AG08395 (cell line): ENCODE results near the gene JMY.

Source experiments
- DNase-seq: peaks from one replicate; pipeline ENCODE4 v3.0.0; 2012; ENCODE audit warnings: mixed read lengths, low spot score

Gene JMY, protein sequence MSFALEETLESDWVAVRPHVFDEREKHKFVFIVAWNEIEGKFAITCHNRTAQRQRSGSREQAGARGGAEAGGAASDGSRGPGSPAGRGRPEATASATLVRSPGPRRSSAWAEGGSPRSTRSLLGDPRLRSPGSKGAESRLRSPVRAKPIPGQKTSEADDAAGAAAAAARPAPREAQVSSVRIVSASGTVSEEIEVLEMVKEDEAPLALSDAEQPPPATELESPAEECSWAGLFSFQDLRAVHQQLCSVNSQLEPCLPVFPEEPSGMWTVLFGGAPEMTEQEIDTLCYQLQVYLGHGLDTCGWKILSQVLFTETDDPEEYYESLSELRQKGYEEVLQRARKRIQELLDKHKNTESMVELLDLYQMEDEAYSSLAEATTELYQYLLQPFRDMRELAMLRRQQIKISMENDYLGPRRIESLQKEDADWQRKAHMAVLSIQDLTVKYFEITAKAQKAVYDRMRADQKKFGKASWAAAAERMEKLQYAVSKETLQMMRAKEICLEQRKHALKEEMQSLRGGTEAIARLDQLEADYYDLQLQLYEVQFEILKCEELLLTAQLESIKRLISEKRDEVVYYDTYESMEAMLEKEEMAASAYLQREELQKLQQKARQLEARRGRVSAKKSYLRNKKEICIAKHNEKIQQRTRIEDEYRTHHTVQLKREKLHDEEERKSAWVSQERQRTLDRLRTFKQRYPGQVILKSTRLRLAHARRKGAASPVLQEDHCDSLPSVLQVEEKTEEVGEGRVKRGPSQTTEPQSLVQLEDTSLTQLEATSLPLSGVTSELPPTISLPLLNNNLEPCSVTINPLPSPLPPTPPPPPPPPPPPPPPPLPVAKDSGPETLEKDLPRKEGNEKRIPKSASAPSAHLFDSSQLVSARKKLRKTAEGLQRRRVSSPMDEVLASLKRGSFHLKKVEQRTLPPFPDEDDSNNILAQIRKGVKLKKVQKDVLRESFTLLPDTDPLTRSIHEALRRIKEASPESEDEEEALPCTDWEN

DNA sequence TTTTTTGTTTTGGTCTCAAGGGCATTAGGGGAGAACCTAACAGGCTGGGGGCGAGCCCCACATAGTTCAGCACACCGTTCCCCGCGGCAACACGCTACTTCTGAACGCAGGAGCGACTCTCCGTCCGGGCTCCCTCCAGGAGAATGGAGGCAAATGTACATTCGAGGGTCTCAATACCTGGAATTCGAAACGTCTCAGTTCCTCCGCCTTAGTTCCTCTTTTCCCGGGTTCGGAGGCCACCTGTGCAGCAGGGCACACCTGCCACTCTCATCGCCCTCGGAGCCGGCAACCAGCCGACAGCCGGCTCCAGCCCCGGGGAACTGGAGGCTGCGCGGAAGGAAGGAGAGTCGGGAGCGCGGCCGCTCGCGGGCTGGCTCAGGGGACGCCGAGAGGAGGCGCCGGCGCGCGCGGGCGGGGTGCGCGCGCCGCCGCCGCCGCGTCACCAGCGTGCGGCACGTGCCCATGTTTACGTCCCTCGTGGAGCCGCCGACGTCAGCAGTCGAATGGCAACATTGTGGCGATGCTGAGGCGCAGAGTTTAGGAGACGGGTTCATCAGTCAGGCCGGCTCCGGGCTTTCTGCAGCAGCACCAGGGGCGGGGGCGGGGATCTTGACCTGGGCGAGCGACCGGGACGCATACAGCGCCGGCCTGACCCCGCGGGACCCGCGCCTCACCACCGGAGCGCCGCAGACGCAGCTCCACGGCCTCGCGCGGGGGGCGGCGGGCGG, at the start of gene JMY:
Gene JMY, plus strand, starts transcription at position 498 of the 728 bp plus-strand sequence. CDS start 520 bp downstream, outside the sequence.
- DNase-seq, result peak; percentile 94

DNA sequence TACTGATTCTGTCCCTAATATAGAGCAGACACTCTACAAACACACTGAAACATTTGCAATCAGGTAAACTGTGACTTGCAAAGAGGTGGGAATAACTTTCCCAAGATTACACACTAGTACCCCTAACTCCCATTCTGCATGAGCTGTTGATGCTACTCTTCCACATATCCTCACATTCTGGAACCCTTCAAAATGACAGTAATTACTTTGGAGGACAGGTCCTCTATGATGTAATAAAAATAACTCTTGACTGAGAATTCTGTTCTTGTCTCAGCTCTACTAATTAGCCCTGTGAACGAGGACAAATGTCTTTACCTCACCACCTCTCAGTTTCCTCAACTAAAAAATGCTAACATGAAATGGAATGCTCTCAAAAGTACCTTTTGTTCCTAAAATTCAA, 49.5 kb upstream of the JMY start:
- DNase-seq, result no peak

DNA sequence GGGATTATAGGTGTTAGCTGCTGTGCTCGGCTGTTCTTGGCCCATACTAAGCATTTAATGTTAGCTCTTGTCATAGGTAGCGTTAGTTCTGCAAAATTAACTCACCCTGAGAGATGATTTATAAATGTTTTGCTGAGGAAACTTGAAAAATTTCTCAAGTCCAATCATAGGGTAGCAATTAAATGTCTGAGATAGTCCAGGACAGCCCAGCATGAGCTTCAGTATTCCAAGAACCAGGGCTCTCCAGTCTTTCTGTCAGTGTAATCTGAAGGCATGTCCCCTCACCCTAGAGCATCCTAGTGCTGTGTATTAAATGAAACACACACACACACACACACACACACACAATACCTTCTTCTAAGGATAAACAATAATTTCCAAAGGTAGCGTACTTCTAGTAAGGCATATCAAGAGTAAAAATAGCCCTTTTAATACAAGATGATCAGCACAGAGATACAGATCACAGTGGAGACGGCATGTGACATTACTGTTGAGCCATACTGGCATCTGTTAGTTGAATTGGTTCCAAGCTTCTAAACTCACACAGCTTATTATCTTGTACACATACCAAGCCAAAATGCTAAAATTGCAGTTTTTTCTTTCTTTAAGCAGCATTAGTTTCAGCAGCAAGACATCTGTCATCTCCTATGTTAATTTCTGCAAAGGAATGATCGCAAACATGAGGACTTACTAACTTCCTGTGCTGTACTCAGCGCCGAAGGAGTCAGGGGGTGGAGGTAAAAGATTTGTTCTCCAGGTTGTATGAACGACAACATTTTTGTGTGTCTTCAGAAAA, 46.3 kb upstream of the JMY start:
- DNase-seq, result peak; percentile 5

DNA sequence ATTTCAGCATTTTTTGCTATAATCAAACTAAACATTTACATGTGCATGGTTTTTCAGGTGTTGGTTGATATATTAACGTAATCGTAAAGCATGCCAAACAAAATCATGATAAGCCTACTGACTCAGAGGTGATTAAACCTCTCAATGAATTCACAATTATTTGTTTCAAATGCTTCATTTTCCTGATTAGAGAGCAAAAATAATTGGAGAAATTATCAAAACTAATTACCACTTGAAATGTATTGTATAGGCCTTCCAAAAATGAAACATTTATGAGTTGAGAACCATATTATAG, 45.7 kb upstream of the JMY start:
- no peak for DNase-seq

DNA sequence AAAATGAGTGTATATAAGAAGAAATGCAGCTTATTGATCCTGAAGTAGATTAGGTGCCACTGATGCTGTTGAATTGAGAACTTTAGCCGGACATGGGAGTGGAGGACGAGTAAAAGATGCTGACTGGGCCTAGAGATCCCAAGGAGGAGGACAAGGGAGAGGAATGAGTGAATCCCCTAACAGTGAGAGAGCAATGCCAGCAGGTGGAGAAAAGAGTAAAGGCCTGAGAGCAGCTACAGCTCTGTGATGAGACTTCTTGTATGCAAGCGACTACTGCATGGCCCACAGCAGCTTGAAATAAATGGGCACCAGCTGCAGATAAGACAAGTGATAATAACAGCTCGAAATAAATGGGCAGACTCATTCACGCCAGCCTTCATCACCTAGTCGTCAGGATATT, 44.5 kb upstream of the JMY start:
- no peak for DNase-seq

DNA sequence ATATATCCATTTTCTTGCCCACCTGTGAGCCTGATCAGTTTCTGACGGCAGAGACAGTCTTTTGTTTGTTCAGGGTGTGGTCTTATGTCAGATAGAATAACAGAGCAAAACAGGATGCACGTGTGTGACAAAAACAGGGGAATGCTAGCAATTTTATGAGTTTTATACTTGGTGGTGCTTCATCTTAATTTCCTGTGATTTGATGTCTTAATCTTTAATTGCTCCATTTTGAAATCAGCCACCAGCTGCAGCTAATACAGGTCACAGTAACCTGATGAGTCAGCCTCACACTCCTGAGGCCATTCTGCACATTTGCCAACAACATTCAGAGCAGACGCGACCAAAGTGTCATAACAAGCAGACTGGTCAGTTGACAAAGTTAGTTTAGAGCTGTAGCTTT, 42.3 kb upstream of the JMY start:
- DNase-seq, result peak; percentile 11

DNA sequence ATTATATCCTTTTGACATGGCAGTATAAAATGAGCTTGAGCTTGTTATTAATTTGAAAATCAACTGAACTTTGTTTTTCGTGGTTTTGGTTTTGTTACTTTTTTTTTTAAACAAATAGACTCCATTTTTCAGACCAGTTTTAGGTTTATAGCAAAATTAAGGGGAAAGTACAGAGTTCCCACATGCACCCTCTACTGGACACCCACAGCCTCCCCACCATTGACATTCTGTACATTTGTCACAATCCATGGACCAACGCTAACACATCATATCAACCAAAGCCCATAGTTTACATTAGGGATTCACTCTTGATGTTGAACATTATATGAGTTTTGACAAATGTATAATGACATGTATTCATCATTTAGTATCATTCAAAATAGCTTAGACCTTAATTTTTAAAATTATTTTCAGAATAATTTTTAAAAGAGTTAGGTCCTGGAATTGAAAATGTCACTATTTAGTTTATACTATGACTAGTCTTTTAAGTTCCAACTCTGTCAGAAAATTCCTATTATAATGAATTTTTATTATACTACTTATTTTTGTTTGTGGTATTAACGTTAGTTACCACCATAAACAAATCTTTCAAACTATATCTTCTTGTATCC, 35.3 kb upstream of the JMY start:
- peak; percentile 14 for DNase-seq

DNA sequence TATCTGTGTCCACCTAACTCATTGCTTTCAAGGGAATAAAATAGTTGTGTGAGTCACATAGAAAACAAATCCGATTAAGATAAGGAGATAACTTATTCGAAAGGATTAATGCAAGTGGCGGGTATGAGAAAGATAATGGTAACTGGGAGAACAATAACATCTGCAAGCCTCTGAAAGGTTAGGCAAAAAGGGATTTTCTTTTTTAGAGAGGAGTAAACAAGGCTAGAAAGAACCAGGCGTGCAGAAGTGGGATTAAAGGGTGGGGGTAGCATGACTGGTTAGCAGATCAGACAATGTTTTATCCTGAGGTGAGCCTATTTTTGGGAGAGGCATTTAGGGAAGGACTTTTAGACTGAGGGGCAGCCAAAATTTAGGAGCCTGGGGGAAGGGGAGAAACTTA, 34.7 kb upstream of the JMY start:
- DNase-seq, result no peak

DNA sequence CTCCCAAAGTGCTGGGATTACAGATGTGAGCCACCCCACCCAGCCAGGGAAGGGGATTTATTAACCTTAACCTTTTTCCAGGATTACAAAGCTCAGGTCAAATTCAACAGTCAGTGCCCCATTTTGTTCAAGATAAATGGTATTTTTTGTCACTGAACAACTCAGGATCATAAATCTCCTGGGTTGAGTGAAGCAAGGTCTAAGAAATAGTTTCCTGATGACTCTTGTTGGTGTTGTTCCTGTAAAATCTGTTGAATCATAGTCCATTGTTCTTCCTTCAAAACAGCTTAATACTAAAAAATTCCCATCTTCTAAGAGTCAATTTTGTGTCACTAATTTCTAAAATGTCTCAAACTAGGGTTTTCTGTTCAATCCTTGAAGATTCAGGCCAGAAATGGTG, 33.9 kb upstream of the JMY start:
- peak; percentile 81 for DNase-seq

DNA sequence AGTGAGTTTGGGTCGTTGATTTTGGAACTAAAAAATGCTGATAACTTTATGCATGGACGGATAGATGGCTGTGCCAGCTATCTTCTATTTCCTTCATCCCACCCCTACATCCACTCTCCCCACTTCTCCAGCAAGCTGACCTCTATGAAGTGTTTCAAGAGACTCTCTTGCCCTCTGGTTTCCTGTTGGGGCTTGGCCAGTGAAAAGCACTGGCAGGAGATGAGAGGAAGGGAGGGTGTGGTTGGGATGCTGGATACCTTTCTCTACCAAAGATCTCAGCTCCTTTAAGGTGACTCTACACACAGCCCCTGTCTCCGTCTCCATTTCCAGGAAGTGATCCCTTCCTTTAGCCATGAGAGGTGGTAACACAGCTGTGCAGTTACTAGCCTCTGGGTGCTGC, 30.0 kb upstream of the JMY start:
- DNase-seq, result no peak

DNA sequence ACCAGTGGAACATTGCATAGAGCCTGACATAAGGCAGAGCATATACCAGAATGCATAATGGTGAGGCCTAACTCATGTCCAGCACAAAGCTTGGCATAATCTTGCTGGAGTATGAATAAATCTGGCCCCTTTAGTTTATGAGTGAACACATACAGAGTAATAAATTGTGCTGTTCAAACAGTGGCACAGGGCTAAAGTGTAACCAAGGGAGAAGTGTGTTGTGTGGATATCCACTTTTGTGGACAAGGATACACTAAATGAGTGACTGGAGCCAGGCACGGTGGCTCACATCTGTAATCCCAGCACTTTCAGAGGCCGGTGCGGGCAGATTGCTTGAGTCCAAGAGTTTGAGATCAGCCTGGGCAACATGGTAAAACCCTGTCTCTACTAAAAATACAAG, 29.4 kb upstream of the JMY start:
- DNase-seq, result no peak

DNA sequence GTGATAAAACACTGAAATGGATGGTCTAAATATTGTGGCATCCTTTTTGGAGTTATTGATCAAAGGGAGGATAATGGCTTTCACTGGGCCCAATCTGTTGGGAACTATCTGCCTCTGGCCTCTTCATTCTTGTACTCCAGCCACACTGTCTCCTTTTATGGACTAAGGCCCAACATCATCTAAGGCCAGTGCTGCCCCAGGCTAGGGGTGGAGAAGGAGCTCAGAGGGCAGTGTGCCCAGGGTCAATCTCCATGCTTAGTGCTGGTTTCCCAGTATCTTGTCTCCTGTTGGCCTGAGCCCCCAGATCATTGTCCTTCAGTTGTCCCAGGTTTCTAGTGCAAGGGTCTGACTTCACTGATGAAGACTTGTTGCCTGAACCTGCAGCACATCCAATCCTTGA, 26.4 kb upstream of the JMY start:
- DNase-seq, result no peak

DNA sequence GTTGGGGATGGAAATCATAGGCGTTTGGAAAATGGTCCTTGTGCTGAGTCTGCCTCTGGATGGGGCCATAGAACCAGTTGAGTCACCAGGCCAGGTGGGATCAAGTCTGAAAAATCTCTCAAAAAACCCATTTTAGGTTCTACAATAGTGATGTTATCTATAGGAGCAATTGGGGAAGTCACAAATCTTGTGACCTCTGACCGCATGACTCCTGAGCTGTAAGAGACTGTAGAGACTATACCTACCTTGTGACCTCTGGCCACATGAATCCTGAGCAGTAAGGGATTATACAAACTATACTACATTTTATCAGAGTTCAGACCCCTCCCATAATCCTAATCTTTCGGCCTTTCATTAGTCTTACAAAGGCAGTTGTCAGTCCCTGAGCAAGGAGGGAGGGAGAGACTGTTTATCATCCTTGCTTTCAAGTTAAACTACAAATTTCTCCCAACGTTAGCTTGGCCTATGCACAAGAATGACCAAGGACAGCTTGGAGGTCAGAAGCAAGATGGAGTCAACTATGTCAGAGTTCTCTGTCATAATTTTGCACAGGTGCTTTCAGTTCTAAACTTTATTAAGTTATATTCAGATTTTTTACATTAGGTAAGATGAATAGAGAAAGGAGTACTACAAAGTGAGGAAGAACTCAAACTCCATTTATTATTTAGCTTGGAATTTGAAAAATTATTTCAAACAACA, 11.5 kb upstream of the JMY start:
- DNase-seq, result no peak

DNA sequence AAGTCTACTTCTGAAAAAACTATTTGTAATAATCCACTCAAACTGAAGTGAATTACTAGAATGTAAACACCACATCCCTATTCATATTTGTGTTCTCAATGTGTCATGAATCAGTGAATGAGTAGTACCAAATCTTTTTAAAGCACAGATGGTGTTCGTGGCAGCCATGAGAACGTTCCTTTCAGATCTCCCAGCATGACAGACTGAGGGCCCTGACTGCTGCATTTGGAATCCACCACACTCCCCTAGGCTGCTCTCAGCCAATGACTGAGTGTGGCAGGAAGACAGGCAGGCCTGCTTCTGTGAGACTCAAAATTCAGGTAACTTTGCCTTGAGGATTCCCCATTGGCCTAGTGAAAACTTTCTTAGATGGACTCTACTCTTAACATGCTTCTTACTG, 10.9 kb upstream of the JMY start:
- DNase-seq, result peak; percentile 50

DNA sequence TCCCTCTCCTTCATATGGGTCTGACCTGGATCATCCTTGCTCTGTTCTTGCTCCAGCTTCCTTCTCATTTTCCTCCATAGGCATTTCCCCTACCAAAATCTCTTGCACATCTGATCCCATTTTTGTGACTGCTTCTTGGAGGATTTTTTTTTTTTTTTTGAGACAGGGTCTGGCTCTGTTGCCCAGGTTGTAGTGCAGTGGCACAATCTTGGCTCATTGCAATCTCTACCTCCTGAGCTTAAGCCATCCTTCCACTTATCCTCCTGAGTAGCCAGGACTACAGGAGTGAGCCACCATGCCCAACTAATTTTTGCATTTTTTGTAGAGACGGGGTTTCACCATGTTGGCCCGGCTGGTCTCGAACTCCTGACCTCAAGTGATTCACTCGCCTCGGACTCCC, 10.5 kb upstream of the JMY start:
- no peak for DNase-seq

DNA sequence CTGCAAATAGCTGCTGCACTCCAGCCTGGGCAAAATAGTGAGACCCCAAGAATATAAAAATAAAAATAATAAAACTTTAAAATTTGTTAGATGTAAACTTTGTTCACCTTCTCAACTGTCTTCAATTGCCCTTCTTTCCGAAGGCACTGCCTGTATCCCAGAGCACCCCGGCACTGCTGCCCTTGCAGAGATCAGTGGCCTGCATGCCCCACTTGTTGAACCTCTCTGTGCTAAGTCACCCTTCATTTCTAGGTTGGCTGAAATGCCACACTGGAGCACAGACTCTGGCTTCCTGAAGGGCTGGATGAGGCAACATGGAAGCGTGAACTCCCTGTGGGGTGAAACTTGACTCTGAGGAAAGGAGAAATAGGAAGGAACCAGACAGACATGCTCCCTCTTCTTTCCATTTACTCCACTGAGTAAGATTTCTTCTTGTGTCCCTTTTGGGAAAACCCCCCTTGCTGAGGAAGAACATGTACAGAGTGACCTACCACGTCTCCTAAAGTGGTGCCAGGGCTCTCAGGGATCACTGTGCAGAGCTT, 8.4 kb upstream of the JMY start:
- no peak for DNase-seq

DNA sequence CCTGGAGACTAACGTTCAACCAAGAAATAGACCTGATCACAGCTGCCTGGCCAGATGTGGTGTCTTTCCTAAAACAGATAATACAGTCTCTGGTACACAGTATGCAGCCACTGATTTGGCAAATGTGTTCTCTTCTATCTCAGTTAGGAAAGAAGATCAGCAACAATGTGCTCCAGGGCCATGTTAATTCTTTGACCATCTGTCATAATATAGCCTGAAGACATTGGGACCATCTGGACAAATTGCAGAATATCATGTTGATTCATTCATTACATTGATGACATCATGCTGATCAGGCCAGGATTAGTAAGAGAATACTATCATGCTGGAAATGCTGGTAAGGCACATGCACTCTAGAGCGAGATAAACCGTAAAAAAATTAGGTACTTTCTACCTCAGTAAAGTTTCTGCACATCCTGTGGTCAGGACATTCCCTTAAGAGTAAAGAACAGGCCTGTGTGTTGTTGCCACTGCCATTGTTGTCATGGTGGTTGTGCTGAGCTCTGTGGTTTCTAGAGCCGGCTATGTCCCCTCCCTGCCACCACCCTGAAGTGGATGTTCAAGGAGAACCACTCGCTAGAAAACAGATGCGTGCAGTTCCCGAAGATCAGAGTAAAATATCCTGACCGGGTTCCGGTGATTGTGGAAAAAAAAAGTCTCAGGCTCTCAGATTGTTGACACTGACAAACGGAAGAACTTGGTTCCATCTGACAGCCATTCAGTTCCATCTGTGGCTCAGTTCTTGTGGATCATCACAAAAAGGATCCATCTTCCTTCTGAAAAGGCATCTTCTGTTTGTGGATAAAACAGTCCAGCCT, 6.4 kb upstream of the JMY start:
- peak; percentile 61 for DNase-seq

DNA sequence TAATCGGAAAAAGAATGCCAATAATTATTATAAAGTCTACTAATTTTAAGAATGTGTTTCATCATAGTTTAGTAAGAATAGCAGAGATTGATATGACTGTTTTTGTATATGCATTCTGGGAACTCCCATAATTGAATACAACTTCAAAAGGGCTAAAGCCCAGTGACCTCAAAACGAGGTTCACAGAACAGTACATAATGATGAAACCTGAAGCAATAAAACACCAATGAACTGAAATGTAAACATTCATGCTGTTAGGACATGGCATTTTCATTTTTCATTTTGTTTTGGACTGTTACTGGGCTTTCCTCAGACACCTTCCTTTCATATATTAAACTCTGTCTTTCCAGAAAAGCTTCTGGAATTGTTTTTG, 684 bp upstream of the JMY start:
- no peak for DNase-seq

DNA sequence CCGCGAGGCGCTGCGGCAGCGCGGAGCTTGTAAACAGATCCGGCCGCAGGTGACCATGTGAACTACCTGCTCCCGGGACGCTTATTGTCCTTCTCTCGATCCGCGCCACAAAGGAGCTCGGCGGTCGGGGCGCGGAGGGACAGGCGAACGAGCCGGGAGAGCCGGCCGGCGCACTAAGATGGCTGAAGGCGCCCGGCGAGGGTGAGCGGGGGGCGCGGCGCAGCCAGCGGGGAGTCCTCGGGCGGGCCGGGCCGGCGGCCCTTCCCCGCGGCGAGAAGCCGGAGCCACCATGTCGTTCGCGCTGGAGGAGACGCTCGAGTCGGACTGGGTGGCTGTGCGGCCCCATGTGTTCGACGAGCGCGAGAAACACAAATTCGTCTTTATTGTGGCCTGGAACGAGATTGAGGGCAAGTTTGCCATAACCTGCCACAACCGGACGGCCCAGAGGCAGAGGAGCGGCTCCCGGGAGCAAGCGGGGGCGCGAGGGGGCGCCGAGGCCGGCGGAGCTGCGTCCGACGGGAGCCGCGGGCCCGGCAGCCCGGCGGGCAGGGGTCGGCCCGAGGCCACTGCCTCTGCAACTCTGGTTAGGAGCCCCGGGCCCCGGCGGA, 535 bp downstream of the JMY start:
- DNase-seq, result peak; percentile 19
